ENCODE data around the gene CLEC10A. TPM values are rescaled to one million over a fixed set of nuclear protein-coding genes. Genes with fewer than 3 reads are reported as not detected.
A peak's percentile ranks its signal among the peaks of the same experiment; 100 is the strongest.

Gene CLEC10A
- total RNA-seq, 6 experiments from 2014 or later = 0.77 to 2.6 (median 1.5) TPM

DNA sequence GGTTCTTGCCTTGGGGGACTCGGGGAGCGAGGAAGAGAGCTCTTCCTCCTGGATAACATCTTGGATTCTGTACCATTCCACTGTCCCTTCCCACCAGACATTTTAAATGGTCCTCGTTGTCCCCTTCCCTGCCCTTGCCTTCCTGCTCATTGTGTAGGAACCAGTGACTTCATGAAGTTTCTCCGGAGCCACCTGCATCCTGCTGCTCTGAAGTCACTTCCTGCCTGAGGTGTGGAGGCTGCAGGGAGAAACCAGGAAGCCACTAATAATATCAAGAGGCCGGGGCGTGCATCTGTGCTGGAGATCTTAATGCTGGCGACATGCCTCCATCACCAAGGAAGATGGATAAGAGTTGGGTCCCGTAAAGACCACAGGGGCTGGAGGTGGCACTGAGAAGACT, 50.4 kb downstream of the CLEC10A start:
- TF ChIP-seq POLR2A (IDR thresholded peaks at IDR 0.05) (no peak), CTCF (IDR thresholded peaks at IDR 0.05) (no peak)
- 63% methylated on average over 4 of the region's 8 CpGs for whole genome bisulfite sequencing (ENCODE audit: insufficient coverage, low coverage, low lambda C conversion rate, missing lambda C conversion rate)
- intact Hi-C loops (cut with DNase I) = no loop called here
- Histone ChIP-seq H3K4me1 (peaks cover 0 to under 1% (median 0%) of the 10 kb centered on the region in 4 donors), H3K27ac (no peak overlapping the region), H3K9me3 (no peaks in the 10 kb centered on the region), H3K4me3 (no peak overlapping the region), H3K27me3 (no peaks in the 10 kb centered on the region), H3K36me3 (no peaks in the 10 kb centered on the region)
- peak; percentile 31 to 65 (median 51) for ATAC-seq
- DNase-seq = no peak

- no peak overlapping the region for H3K4me3 ChIP-seq
- H3K27me3 ChIP-seq = no peaks in the 10 kb centered on the region
- no peak overlapping the region for H3K27ac ChIP-seq
Measured at GRCh38 chr17:7029096-7029495, 51.0 kb downstream of the CLEC10A start.

GRCh38 chr17:7027335-7027734, 52.7 kb downstream of the CLEC10A start:
- no peaks in the 10 kb centered on the region for H3K27me3 ChIP-seq
- no peak overlapping the region for H3K27ac ChIP-seq
- peaks cover 0 to 2% (median 0%) of the 10 kb centered on the region in 4 donors for H3K4me1 ChIP-seq
- DNase-seq (no peak), ATAC-seq (no peak)
- no peaks in the 10 kb centered on the region for H3K9me3 ChIP-seq
- WGBS (ENCODE audit: insufficient coverage, low coverage, low lambda C conversion rate, missing lambda C conversion rate) = no CpG with 5 or more reads among the region's 13 CpGs
- no peaks in the 10 kb centered on the region for H3K36me3 ChIP-seq
- H3K4me3 ChIP-seq = no peak overlapping the region
- intact Hi-C loops (cut with DNase I) = no loop called here
- TF ChIP-seq CTCF (IDR thresholded peaks at IDR 0.05) (no peak), POLR2A (IDR thresholded peaks at IDR 0.05) (no peak)

More at GRCh38 chr17:7029096-7029495, 51.0 kb downstream of the CLEC10A start:
- DNase-seq = no peak
- 79% methylated on average over 3 of the region's 3 CpGs for WGBS (ENCODE audit: insufficient coverage, low coverage, low lambda C conversion rate, missing lambda C conversion rate)
- intact Hi-C loops (cut with DNase I) = no loop called here
- TF ChIP-seq POLR2A (IDR thresholded peaks at IDR 0.05) = no peak
- TF ChIP-seq CTCF (IDR thresholded peaks at IDR 0.05) = no peak
- Histone ChIP-seq H3K4me1 (no peaks in the 10 kb centered on the region), H3K36me3 (no peaks in the 10 kb centered on the region), H3K9me3 (no peaks in the 10 kb centered on the region)
- ATAC-seq = no peak

DNA sequence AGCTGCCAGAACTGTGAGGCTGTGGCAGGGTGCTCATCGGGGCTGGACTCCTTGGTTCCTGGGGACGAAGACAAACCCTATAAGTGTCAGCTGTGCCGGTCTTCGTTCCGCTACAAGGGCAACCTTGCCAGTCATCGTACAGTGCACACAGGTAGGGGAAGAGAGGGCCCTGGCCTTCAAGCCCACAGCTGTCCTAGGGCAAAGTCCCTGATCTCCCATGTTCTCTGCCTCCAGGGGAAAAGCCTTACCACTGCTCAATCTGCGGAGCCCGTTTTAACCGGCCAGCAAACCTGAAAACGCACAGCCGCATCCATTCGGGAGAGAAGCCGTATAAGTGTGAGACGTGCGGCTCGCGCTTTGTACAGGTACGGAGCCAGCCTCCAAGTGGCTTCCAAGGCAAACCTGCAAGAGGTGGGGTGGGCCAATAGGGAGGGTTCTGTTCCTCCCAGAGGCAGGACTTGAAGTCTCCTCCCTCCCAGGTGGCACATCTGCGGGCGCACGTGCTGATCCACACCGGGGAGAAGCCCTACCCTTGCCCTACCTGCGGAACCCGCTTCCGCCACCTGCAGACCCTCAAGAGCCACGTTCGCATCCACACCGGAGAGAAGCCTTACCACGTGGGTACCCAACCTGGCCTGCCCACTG, 53.5 kb downstream of the CLEC10A start:
- TF ChIP-seq CTCF (IDR thresholded peaks at IDR 0.05) (no peak), POLR2A (IDR thresholded peaks at IDR 0.05) (no peak)
- peaks cover 0 to 9% (median 0%) of the 10 kb centered on the region in 4 donors for H3K4me1 ChIP-seq
- H3K4me3 ChIP-seq = no peak overlapping the region
- no peaks in the 10 kb centered on the region for H3K36me3 ChIP-seq
- no peaks in the 10 kb centered on the region for H3K27me3 ChIP-seq
- DNase-seq (no peak), ATAC-seq (no peak)
- WGBS (ENCODE audit: insufficient coverage, low coverage, low lambda C conversion rate, missing lambda C conversion rate) = 70% methylated on average over 4 of the region's 29 CpGs
- intact Hi-C loops (cut with DNase I) = no loop called here
- no peaks in the 10 kb centered on the region for H3K9me3 ChIP-seq
- no peak overlapping the region for H3K27ac ChIP-seq
